ENCODE measurements around the gene TMEM82.

TMEM82 gene

GRCh38 chr1:15726508-15726907 lies 15.8 kb upstream of the TMEM82 start:
- TF ChIP-seq, protein P1, sequence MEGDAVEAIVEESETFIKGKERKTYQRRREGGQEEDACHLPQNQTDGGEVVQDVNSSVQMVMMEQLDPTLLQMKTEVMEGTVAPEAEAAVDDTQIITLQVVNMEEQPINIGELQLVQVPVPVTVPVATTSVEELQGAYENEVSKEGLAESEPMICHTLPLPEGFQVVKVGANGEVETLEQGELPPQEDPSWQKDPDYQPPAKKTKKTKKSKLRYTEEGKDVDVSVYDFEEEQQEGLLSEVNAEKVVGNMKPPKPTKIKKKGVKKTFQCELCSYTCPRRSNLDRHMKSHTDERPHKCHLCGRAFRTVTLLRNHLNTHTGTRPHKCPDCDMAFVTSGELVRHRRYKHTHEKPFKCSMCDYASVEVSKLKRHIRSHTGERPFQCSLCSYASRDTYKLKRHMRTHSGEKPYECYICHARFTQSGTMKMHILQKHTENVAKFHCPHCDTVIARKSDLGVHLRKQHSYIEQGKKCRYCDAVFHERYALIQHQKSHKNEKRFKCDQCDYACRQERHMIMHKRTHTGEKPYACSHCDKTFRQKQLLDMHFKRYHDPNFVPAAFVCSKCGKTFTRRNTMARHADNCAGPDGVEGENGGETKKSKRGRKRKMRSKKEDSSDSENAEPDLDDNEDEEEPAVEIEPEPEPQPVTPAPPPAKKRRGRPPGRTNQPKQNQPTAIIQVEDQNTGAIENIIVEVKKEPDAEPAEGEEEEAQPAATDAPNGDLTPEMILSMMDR (conservative IDR thresholded peaks at IDR 0.05; ENCODE audit: control insufficient read depth, insufficient read depth, low read depth, low read length): no peak
- no peak overlapping the region for H3K4me3 ChIP-seq (ENCODE audit: control insufficient read depth, low read depth, low read length)
- DNase-seq (ENCODE audit: low read depth): no peak

DNA sequence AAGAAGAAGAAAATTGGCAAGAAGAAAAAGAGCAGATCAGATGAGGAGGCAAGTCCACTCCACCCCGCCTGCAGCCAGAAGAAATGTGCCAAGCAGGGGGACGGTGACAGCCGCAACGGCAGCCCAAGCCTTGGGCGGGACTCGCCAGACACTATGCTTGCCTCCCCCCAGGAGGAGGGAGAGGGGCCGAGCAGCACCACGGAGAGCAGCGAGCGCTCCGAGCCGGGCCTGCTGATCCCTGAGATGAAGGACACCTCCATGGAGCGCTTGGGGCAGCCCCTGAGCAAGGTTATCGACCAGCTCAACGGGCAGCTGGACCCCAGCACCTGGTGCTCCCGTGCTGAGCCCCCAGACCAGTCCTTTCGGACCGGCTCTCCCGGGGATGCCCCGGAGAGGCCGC lies 15.3 kb upstream of the TMEM82 start:
- TF ChIP-seq, protein P1 (conservative IDR thresholded peaks at IDR 0.05; ENCODE audit: control insufficient read depth, insufficient read depth, low read depth, low read length): no peak

GRCh38 chr1:15727424-15727823 lies 14.9 kb upstream of the TMEM82 start:
- TF ChIP-seq, protein P1 (conservative IDR thresholded peaks at IDR 0.05; ENCODE audit: control insufficient read depth, insufficient read depth, low read depth, low read length): no peak
- H3K4me3 ChIP-seq (ENCODE audit: control insufficient read depth, low read depth, low read length): no peak overlapping the region
- no peak for DNase-seq (ENCODE audit: low read depth)

More for the DNA sequence above, 15.3 kb upstream of the TMEM82 start:
- no peak for DNase-seq (ENCODE audit: low read depth)
- no peak overlapping the region for H3K4me3 ChIP-seq (ENCODE audit: control insufficient read depth, low read depth, low read length)

- DNase-seq (ENCODE audit: low read depth): no peak
- TF ChIP-seq, protein P1 (conservative IDR thresholded peaks at IDR 0.05; ENCODE audit: control insufficient read depth, insufficient read depth, low read depth, low read length): no peak
Measured at GRCh38 chr1:15727866-15728534, 14.3 kb upstream of the TMEM82 start.

GRCh38 chr1:15728937-15729657 lies 13.2 kb upstream of the TMEM82 start:
- H3K4me3 ChIP-seq (ENCODE audit: control insufficient read depth, low read depth, low read length): no peak overlapping the region
- TF ChIP-seq, protein P1 (conservative IDR thresholded peaks at IDR 0.05; ENCODE audit: control insufficient read depth, insufficient read depth, low read depth, low read length): no peak
- no peak for DNase-seq (ENCODE audit: low read depth)

More at GRCh38 chr1:15727866-15728534, 14.3 kb upstream of the TMEM82 start:
- H3K4me3 ChIP-seq (ENCODE audit: control insufficient read depth, low read depth, low read length): no peak overlapping the region

DNA sequence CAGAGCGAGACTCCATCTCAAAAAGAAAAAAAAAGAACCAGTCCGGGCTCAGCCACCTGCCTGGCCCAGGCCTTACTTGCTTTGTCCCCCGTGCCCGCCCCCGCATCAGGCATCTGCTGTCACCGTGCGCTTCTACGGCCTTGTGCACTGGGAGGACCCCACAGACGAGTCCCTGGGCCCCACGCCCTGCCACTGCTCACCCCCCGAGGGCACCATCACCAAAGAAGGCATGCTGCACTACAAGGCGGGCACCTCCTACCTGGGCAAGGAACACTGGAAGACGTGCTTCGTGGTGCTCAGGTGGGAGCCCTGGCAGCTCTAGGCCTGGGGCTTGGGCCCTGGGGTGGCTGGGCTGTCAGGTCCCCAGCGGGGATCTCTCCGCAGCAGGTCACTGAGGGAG lies 11.9 kb upstream of the TMEM82 start:
- TF ChIP-seq, protein P1 (conservative IDR thresholded peaks at IDR 0.05; ENCODE audit: control insufficient read depth, insufficient read depth, low read depth, low read length): no peak
- no peak for DNase-seq (ENCODE audit: low read depth)
- no peak overlapping the region for H3K4me3 ChIP-seq (ENCODE audit: control insufficient read depth, low read depth, low read length)
